ENCODE results near the gene DLEU7. TPM values are rescaled to one million over a fixed set of nuclear protein-coding genes. Genes with fewer than 3 reads are reported as not detected.

Gene DLEU7
- total and polyA plus RNA-seq, 10 donors, result 0.17 to 2.0 (median 0.65) TPM

GRCh38 chr13:50840284-50840683 is 3.2 kb downstream of the DLEU7 start:
- DNase-seq, result no peak
- peaks cover 0 to 17% (median 8%) of the 10 kb centered on the region in 6 donors for H3K4me1 ChIP-seq
- WGBS, 5 donors, result 76 to 90% (median 79%) methylated on average over 3 of the region's 3 CpGs
- H3K27ac ChIP-seq, result no peak overlapping the region
- TF ChIP-seq CTCF (IDR thresholded peaks at IDR 0.05 in 8 of 11, conservative IDR thresholded peaks at IDR 0.05 in 3 of 11), result no peak
- TF ChIP-seq POLR2A (IDR thresholded peaks at IDR 0.05), result no peak
- TF ChIP-seq POLR2AphosphoS5 (IDR thresholded peaks at IDR 0.05), result no peak
- intact Hi-C loops (cut with DNase I; ENCODE audit: low total_unique reads), result no loop called here
- H3K27me3 ChIP-seq (replicated peaks in 1 of 7), result peaks cover 0 to 24% (median 14%) of the 10 kb centered on the region in 7 donors
- H3K4me3 ChIP-seq, result no peak overlapping the region
- no peaks in the 10 kb centered on the region for H3K9me3 ChIP-seq
- no peaks in the 10 kb centered on the region for H3K36me3 ChIP-seq

GRCh38 chr13:50839828-50840227 is 3.7 kb downstream of the DLEU7 start:
- no peak for DNase-seq
- Histone ChIP-seq H3K36me3 (no peaks in the 10 kb centered on the region), H3K4me1 (peaks cover 0 to 17% (median 8%) of the 10 kb centered on the region in 6 donors), H3K4me3 (no peak overlapping the region), H3K27me3 (replicated peaks in 1 of 7) (peaks cover 0 to 24% (median 14%) of the 10 kb centered on the region in 7 donors), H3K9me3 (no peaks in the 10 kb centered on the region), H3K27ac (no peak overlapping the region)
- intact Hi-C loops (cut with DNase I; ENCODE audit: low total_unique reads), result no loop called here
- no peak for TF ChIP-seq POLR2AphosphoS5 (IDR thresholded peaks at IDR 0.05)
- no peak for TF ChIP-seq POLR2A (IDR thresholded peaks at IDR 0.05)
- no peak for TF ChIP-seq CTCF (IDR thresholded peaks at IDR 0.05 in 8 of 11, conservative IDR thresholded peaks at IDR 0.05 in 3 of 11)
- 91 to 94% (median 93%) methylated on average over 4 of the region's 4 CpGs for WGBS, 5 donors

- H3K4me3 ChIP-seq, result no peak overlapping the region
- H3K4me1 ChIP-seq, result peaks cover 0 to 16% (median 7%) of the 10 kb centered on the region in 6 donors
- H3K27me3 ChIP-seq (replicated peaks in 1 of 7), result peaks cover 0 to 20% (median 14%) of the 10 kb centered on the region in 7 donors
- H3K27ac ChIP-seq, result no peak overlapping the region
- H3K9me3 ChIP-seq, result peaks cover 0 to 3% (median 0%) of the 10 kb centered on the region in 8 donors
- no peak for DNase-seq
- TF ChIP-seq CTCF (IDR thresholded peaks at IDR 0.05 in 8 of 11, conservative IDR thresholded peaks at IDR 0.05 in 3 of 11), result no peak
- H3K36me3 ChIP-seq, result no peaks in the 10 kb centered on the region
- 84 to 92% (median 87%) methylated on average over 8 of the region's 8 CpGs for WGBS, 5 donors
- intact Hi-C loops (cut with DNase I; ENCODE audit: low total_unique reads), result no loop called here
Measured at GRCh38 chr13:50838701-50839100, 4.8 kb downstream of the DLEU7 start.

DNA sequence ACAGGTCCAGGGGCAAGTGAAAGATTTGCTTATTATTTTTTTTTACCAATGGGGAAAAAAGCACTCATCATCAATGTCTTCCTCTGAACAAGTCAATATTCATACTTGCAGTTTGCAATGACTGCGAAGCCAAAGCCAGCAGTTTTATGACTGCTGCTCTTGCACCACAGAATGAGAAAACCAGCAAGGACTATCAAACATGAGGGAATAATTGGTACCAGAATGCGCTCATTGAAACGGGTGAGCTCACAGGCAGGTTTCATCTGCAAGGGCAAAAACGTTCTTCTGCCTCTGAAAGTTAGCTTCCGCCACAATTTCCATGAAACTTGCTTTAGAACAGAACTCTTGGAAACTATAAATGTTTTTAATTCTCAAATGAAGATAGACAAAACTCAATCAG is 5.5 kb downstream of the DLEU7 start:
- peaks cover 0 to 9% (median 2%) of the 10 kb centered on the region in 6 donors for H3K4me1 ChIP-seq
- TF ChIP-seq POLR2A (IDR thresholded peaks at IDR 0.05), result no peak
- no peak for DNase-seq
- 90 to 98% (median 93%) methylated on average over 5 of the region's 5 CpGs for WGBS, 5 donors
- H3K27ac ChIP-seq, result no peak overlapping the region
- intact Hi-C loops (cut with DNase I; ENCODE audit: low total_unique reads), result no loop called here
- no peak overlapping the region for H3K4me3 ChIP-seq
- peaks cover 0 to 13% (median 7%) of the 10 kb centered on the region in 7 donors for H3K27me3 ChIP-seq (replicated peaks in 1 of 7)
- H3K9me3 ChIP-seq, result peaks cover 0 to 7% (median 0%) of the 10 kb centered on the region in 8 donors
- no peaks in the 10 kb centered on the region for H3K36me3 ChIP-seq

DNA sequence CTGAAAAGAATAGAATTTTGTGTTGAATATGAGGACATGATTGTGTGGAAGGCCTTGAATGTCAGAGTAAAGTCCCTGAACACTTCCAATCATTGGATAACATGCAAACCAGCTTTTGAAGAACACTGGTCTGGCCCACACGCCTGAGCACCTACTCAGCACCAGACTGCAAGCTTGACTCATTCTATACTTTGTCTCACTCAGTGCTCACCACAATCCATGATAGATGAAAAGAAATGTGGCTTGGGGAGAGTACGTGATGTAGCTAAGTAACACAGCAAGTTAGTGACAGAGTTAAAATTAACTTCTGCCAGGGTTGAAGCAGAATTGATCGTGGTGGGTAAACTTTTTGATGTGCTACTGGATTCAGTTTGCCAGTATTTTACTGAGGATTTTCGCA is 12.0 kb downstream of the DLEU7 start:
- Histone ChIP-seq H3K36me3 (no peaks in the 10 kb centered on the region), H3K27ac (no peak overlapping the region), H3K4me1 (no peaks in the 10 kb centered on the region), H3K4me3 (no peak overlapping the region), H3K9me3 (peaks cover 0 to 9% (median 0%) of the 10 kb centered on the region in 8 donors), H3K27me3 (replicated peaks in 1 of 7) (no peaks in the 10 kb centered on the region)
- DNase-seq, result no peak
- WGBS, 5 donors, result 80 to 91% (median 84%) methylated on average over 4 of the region's 4 CpGs
- TF ChIP-seq CTCF (IDR thresholded peaks at IDR 0.05 in 8 of 11, conservative IDR thresholded peaks at IDR 0.05 in 3 of 11) (no peak), POLR2A (IDR thresholded peaks at IDR 0.05) (no peak), POLR2AphosphoS5 (IDR thresholded peaks at IDR 0.05) (no peak)
- intact Hi-C loops (cut with DNase I; ENCODE audit: low total_unique reads), result no loop called here
